H4 (cell line): ENCODE results near the gene TIMM23. TPM values are rescaled to one million over a fixed set of nuclear protein-coding genes. Genes with fewer than 3 reads are reported as not detected.
"Not testable (repeated sequence)": the region's sequence is repeated elsewhere in the genome, so short reads cannot be mapped to it uniquely, and the experiment has no call there.

Source experiments
- DNase-seq: peaks from one replicate; pipeline ENCODE4 v3.0.0-alpha.2; 2015; ENCODE audit warnings: low spot score
- total RNA-seq: library from RNA; depleted of rRNA; stranded (reverse); fragments of >200 nt; shearing (Covaris generic); gene quantifications from 2 replicates; pipeline ENCODE4 v1.2.3, GENCODE V29; 2014

TIMM23 gene
- total RNA-seq, 1 experiment from 2014 or later = 155 TPM

DNA sequence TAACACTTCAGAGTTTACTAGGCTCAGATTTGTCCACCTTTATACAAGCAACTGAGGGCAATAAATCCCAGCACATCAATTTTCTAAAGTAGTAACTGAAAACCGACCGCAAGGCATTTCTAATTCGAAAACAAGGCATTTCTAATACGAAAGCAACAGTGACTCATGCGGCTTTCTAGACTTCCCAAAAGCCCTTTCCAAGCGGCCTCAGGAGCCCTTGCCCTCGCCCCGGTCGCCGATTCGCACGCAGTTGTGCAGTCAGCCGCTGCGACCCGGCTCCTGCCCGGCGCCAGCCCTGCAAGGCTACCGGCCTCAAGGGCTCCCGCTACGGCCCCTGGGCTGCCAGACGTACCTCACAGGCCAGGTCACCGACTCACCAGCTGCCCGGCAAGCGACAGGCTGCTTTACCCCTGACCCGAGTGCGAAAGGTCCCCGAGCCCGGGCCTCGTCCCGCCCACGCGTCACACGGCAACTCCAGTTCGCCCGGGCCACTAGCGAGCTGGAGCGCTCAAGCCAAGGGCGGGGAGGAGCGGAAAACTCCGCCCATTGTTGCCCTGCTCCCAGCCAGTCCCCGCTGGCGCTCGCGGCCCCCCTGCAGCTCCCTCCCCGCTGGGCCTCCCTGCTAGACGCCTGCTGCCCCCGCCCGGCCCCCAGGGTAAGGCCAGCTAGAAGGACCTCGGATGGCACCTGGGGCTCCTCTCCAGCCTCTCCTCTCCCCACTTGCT lies 50.9 kb downstream of the TIMM23 start:
- peak; percentile 90 for DNase-seq

DNA sequence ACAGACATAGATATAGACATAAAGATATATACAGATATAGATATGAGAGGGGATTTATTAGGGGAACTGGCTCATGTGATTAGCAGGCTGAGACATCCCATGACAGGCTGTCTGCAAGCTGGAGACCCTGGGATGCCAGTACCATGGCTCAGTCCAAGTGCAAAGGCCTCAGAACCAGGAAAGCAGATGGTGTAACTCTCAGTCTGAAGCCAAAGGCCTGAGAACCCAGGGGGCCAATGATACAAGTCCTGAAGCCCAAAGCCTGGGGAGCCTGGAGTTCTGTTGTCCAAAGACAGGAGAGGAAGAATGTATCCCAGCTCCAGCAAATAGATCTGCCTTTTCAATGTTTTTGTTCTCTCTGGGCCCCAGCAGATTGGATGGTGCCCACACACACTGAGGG lies 52.7 kb downstream of the TIMM23 start:
- no peak for DNase-seq

DNA sequence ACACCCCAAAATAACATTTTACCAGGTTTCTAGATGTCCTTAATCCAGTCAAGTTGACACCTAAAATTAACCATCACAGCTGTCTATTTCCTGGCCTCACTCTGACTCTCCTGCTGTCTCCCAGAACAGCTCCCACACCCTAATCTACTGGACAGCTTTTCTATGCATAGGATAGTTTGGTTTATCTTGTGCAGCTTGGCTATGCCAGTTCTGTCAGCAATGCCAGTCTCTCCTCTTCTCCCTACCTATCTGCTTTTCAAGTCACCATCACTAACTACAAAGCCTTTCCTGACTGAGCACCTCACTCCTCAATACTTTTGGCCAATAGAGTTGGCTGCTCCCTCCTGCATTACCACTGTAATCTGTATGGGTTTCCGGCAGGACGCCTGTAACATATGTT lies 53.1 kb downstream of the TIMM23 start:
- no peak for DNase-seq

DNA sequence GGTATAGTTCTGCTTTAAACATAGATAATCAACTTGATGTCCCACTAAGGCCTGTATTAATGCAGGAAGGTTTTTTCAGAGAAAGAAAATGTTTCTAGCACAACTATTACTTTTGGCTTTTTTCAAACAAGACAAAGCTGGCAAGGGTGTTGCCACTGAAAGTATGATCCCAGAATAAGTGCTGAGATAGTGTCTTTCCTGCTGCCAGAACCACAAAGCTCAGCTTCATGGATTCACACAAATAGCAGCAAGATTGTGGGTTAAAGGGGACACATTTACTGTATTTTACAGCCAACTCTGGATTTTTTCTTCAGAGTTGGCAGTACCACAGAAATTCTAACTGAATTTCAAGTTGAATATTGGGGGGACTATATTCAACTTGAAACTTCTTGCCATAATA lies 53.8 kb downstream of the TIMM23 start:
- DNase-seq = no peak

DNA sequence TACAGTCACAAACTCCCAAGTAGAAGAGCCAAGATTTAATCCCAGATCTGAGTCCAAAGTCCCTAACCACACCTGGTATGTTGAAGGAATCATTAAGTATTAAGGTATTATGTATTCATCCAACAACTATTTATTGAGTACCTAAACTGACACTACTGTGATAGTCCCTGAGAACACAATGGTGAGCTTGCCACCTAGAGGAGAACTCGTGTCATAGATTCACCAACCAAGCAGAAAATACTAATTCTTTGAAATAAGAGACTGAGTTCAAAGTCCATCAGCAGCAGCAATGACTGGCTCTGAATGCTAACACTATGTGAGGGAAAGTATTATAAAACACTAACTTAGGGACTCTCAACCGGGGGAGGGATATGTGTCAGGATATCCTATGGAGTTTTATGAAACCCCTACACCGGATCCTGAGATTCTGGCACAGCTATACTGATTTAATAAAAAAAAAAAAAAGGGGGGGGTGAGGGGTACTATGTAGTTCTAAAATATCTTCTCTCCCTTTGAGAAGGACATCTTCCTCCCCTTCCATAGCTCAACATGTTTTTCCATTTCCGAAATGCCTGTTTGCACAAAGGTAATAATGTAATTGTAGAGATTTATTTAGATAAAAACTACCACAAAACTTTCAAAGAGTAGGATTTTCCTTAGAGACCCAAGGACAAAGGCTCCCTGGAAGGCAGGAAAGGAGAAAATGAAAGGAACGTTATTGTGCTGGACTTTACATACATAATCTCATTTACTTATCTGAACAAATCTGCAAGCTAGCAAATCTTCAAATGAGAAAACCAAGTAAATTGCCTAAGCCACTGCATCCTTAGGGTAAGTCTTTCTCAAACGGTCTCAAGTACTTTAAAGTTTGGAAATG lies 56.5 kb downstream of the TIMM23 start:
- peak; percentile 72 for DNase-seq

DNA sequence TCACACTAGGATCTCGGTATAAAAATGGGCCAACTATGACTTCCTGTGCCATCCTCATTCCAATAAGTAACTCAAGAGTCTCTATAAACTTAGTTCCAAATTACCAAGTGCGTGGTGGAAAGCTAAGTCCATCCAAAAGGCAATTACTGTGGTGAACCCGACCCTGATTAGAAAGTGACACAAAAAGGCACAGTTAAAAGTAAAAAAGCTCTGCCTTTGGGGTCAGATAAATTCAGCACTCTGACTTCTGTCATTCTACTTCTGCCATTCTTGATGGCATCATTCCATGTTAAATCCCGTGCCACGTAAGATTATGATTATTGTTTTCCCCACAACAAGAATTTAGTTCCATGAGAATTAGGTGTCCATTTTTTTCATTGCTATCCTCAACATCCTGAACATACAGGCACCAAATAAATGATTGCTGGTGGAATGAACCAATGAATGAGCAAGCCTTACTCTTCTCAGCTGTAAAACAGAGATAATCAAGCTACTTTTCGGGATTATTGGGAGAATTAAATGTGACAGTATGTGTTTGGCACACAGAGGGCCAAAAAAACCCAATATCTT lies 57.3 kb downstream of the TIMM23 start:
- no peak for DNase-seq

DNA sequence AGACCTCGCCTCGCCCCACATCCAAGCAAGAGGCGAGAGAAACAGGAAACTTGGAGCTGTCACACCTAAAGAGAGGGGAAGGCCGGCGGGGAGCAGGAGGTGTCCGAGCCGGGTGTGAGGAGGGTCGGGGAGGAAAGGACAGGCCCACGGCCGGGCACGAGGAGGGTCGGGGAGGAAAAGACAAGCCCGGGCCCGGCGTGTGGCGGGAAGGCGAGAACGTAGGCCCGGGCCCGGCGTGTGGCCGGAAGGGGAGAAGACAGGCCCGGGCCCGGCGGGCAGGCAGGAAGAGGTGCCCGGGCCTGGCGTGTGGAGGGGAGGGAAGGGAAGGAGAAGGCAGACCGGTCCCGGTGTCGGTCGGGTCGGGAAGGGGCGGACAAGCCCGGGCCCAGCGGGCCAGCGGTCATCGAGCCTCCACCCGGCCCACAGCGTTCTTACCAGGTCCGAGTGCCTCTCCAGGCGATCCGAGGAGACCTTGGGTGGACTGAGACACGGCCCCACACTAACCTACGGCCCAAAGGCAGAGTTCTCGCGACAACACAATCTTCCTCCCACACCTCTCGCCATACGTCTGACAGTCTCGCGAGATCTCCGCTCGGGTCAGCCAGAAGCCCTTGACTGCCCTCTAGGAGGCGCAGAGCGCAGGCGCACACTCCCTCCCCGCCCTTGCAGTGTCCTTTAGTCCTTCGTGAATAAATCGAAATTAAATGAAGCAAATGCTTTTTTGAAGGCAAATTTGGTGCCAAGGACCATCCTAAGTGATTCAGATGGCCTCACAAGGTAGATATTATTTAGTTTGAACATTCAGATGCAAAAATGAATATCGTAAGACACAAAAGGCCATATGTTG lies 58.0 kb downstream of the TIMM23 start, which contains the start of gene NCOA4:
Gene NCOA4 (minus strand): TSS at position 533 of the 847 bp plus-strand sequence. CDS start 13,943 bp downstream, outside the sequence.
- peak; percentile 97 for DNase-seq

DNA sequence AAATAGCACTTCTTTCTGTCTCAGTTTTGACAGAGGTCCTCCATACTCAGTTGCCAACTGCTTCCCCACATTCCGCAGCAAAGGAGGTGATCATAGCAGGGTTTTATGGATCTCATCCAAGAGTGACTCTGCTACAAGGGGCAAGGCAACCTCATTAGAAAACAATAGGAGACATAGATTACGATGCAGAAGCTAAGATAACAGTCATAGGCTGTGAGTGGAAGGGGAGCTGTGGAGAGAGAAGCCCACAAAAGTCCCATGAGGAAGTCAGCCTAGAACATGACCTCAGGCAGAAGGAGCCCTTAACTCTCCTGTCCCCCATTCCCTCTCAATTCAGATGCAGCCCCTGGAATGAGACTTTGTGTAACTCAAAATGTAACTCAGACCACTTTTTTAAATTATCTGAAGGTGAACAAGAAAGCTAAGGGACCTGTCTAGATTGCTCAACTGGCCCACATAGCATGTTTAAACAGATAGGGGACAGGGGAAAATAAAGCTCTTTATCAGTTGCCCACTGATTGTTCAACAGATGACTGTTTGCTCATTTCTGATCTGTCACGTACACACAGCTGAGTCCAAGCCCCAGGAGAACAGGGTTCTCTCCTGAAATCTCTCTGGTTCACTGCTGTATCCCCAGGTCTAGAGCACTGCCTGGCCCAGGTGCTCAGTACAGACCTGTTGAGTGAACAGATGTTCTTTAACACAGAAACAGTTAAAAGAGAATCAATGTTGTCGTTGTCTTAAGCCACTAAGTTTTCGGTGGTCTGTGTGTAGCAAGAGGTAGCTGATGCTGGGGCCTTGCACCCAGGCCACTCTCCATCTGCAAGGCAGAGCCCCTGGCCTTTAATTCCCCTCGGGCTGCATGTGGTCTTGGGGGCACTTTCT lies 59.6 kb downstream of the TIMM23 start:
- no peak for DNase-seq

DNA sequence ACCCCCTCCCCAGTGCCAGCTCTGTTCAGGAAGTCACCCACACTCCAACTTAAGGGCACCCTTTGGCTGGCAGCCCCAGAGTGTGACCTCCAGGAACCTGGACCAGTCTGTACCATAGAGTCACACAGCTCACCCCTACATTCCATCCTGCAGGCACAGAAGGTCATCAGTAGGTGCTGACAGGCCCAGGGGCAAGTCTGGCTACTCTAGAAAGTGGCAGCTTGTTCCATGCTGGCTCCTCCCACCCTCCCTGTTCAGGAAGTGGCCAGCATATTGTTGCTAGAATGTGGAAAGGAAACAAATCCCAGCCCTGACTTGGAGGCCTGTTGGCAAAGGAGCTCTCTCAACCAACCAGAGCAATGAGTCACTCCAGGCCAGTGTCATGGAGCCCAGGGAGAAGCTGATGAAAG lies 61.3 kb downstream of the TIMM23 start:
- DNase-seq = peak; percentile 82

DNA sequence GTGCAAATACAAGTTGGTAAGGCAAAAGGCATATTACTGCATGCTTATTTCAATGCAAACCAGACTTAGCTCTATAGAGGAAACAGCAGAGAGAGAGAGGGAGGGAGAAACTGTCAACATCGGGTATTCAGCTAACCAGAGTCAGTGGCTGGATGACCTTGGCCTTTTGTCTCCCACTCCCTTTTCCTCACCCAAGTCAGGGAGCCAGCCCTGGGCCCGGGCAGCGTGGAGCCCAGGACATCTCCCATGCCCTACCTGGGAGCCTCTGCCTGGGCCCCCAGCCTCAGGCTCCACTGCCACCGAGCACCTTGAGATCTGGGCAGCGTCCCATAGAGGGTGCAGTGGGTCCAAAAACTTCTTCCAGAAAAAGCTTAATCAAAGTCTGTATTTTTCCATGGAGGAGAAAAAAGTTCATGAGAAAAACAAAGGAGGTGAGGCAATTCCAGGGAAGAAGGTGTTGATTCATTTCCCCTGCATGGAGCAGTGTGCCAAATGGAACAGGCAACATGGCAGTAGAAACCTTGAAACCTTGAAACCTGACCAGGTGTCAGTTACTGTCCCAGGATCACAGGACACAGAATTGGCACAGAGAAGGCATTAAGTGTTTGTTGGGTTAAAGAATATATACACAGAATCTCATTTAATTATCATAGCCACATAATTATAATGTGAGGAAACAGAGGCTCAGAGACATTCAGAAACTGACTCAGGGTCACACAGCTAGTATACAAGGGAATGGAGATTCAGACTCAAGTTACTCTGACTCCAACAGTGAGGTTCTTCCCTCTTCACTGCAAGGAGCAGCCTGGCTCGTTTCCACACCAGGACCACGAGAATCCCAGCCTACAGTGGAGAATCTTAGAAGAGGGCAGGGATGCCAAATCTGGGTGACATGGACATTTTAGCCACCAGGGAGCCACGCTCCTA lies 63.9 kb downstream of the TIMM23 start:
- no peak for DNase-seq

DNA sequence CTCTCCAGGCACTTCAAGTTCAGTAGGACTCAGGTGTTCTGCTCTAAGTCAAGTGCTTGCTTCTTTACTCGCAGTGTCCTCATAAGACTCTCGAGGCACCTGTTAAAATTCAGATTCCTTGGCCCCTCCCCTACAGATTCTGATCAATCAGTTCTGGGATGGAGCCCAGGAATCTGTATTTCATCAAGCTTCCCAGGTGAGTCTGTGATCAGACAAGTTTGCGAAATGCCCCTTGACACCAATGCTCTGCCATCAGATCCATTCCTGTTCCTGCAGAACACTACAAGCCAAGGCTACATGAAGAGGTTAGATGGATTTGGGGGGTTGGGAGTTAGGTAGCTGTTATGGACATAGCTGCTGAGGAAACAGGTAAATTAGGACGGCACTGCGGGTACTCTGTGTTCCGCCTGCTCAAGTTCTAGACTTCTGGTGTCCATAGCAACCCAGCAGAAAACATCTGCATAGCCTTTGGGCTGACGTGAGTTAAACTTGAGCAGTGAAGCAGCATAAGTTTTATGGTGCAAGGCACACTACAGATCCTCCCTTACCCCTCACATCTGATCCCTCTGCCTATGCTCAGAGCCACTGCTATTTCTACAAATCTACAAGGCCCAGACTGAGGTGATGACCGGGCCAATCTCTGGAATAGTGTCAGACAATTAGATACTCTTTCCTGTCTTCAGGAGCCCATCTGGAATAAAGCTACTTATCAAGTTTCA lies 65.0 kb downstream of the TIMM23 start:
- DNase-seq = no peak

DNA sequence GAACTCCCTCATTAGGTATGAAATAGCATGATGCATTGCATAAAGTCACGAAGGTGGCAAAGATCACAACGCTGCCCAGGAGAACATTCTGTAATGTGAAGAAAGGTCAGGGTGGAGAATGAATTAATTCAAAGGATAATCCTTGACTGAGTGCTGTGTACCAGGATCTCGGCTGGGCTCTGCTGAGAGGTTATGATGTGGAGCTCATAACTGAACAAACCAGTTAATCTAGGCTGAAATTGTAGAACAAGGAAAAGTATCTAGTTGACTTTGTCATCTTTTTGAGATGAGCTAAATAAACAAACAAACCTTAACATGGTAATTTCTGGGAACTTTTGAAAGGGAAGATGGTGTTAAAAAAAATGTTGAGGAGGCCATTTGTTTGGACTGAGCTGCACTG lies 67.7 kb downstream of the TIMM23 start:
- DNase-seq = no peak

DNA sequence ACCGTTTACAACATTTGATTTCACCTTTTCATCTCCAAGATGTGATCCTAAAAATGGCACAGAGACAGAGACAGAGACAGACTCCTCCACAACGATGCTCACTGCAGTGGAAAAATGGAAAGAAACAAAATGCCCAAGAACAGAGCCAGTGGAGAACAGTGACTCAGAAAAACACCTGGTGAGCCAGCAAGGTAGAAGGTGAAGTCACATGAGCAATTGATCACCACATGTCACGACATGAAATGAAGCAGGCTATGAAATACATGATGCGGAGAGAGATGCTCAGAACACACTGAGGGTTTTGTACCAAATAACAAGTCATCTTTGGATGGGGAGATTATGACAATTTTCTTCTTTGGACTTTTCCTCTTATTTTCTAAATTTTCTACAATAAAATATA lies 70.2 kb downstream of the TIMM23 start:
- DNase-seq = no peak

DNA sequence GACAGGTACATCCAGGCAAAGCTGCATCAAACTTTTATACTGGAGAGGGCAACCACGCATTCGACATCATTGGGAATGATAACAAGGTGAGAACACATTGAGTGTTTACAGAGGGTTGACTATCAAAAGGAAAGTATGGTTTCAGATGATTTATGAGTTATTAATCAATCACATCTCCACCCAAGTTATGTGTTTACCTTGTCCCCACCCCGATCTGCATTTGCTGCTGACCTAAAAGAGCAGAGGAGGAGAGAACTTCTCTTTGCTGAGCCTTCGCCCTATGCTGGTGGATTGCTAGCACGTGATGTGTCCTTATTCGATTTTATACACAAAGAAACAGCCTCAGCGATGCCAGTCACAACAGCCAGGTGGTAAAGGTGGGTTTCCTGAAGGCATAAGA lies 74.0 kb downstream of the TIMM23 start, which contains the start of gene MSMB:
Gene MSMB (minus strand): TSS at position 9 of the 400 bp plus-strand sequence. CDS start 32 bp downstream, outside the sequence.
- DNase-seq = no peak

DNA sequence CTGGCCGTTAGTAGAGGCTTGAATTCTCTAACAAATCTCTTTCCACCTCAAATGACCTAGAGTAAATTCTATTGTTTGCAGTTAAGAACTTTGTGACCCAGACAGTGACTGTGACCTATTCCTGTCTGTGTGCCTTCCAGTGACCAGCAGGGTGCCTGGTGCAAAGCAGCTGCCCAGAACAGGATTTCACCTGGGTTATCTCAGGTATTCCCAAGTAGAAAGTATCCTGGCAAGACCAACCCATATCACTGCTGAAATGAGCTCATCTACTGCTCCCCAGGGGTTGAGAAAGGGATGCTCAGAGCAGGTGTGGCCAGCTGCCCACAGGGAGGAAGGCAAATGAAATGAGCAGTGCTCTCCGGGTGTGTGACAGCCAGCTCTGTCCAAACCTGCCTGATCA lies 75.9 kb downstream of the TIMM23 start:
- DNase-seq = no peak

DNA sequence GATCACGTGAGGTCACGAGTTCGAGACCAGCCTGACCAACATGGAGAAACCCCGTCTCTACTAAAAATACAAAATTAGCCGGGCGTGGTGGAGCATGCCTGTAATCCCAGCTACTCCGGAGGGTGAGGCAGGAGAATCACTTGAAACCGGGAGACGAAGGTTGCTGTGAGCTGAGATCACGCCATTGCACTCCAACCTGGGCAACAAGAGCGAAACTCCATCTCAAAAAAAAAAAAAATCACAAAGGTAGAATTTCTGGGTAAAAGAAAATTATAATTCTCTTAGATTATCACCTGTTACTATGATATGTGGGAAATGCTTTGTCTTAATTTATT lies 77.2 kb downstream of the TIMM23 start:
- DNase-seq = not testable (repeated sequence)

DNA sequence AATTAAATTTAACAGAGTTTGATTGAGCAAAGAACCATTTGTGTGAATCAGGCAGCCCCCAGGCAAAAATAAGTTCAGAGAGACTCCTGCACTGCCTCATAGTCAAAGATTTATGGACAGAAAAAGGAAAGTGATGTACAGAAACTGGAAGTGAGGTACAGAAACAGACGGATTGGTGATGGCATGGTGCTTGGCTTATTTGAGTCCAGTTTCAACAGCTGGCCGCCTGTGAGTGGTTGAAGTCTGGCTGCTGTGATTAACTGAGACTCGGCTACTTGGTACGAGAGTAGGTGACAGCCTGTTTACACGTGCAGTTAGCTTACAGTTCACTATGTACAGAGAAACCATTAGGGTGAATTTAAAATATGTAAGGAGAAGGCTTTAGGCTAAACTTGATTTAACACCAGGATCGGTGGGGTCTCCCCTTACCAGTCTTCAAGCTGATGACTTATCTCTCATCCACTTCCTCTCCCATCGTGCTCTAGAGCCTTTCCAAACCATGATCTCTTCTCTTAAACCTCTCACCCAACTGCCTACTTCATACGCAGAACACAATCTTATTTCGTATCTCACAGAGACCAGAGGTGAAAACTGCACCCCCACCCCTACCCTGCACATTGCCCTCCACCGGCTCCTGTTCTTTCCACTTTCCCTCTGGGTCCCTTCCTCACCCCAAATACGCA lies 78.8 kb downstream of the TIMM23 start:
- no peak for DNase-seq

DNA sequence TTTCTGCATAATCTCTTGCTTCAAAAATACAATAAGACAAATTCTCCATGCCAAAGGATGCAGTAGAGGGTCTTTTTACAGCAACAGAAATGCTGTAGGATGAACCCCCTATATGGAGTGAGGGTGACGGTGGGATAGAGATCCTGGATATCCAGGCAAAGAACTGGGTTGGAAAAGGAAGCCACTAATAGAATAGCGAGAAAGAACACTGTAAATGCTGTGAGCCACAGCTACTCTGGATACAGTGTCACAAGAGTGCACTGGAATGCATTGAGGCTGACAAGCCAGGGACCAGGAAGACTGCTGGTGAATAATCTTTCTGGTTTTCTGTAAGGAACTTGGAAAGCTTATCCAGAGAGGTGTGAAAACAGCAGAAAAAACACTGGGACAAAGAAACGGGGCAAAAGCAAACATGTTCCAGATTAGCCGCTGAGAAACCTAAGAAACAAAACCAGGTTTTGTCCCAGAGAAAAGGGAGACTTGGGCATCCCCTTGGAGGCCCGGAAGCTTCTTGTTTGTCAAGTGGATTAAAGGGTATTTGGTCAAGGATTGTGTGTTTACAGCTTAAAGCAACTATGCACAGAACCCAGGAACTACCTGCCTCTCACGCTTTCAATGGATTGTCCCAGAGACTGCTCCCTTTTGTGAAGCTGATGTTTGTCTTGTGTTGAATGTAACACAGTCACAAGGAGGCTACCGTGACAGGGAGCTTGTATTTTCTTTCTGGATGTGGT lies 79.9 kb downstream of the TIMM23 start:
- DNase-seq = no peak
